Activated T-cell treated with anti-CD3 and anti-CD28 coated beads for 48 hours (primary cell): ENCODE data around the gene GLRX5.

Experiments
- DNase-seq: peaks from one replicate; pipeline ENCODE4 v3.0.0-alpha.2; 2020; ENCODE audit warnings: low read depth

The GLRX5 gene

GRCh38 chr14:95536036-95536593, 1.3 kb downstream of the GLRX5 start:
- DNase-seq = no peak

- DNase-seq = no peak
These were observed 1.8 kb downstream of the GLRX5 start for GRCh38 chr14:95536671-95537070.

- no peak for DNase-seq
These were observed 2.6 kb downstream of the GLRX5 start for GRCh38 chr14:95537298-95538089.

GRCh38 chr14:95538801-95539509, 4.1 kb downstream of the GLRX5 start:
- no peak for DNase-seq

- DNase-seq = no peak
These were observed 5.5 kb downstream of the GLRX5 start for GRCh38 chr14:95540236-95540855.

- no peak for DNase-seq
These were observed 6.5 kb downstream of the GLRX5 start for GRCh38 chr14:95541346-95541745.

GRCh38 chr14:95541932-95542930, 7.4 kb downstream of the GLRX5 start:
- DNase-seq = no peak

GRCh38 chr14:95543021-95543420, 8.2 kb downstream of the GLRX5 start:
- DNase-seq = no peak

- DNase-seq = no peak
These were observed 9.7 kb downstream of the GLRX5 start for GRCh38 chr14:95544588-95544987.

GRCh38 chr14:95545515-95546168, 10.8 kb downstream of the GLRX5 start:
- DNase-seq = no peak

GRCh38 chr14:95547272-95547625, 12.4 kb downstream of the GLRX5 start:
- no peak for DNase-seq

- no peak for DNase-seq
These were observed 12.9 kb downstream of the GLRX5 start for GRCh38 chr14:95547626-95548327.

- no peak for DNase-seq
These were observed 13.6 kb downstream of the GLRX5 start for GRCh38 chr14:95548328-95548929.

GRCh38 chr14:95549656-95550585, 15.1 kb downstream of the GLRX5 start:
- no peak for DNase-seq

- no peak for DNase-seq
These were observed 16.6 kb downstream of the GLRX5 start for GRCh38 chr14:95551435-95551834.

GRCh38 chr14:95553141-95553540, 18.3 kb downstream of the GLRX5 start:
- no peak for DNase-seq

GRCh38 chr14:95555053-95555452, 20.2 kb downstream of the GLRX5 start:
- no peak for DNase-seq

GRCh38 chr14:95557291-95557690, 22.4 kb downstream of the GLRX5 start:
- DNase-seq = no peak

- no peak for DNase-seq
These were observed 23.0 kb downstream of the GLRX5 start for GRCh38 chr14:95557832-95558231.
